OCI-LY7 (cell line): ENCODE measurements around the gene LRRC10B.

Source experiments
- EZH2phosphoT487 ChIP-seq: fragments of 200-600 bp; sonication (generic); IDR thresholded peaks from 2 replicates; pipeline ENCODE4 v1.6.1; 2018; ENCODE audit warnings: low read depth, borderline replicate concordance, mild to moderate bottlenecking, mixed run types, antibody characterized with exemption, low read length, moderate library complexity, mixed read lengths
- TF ChIP-seq, protein P1 (sequence below): fragments of 200-600 bp; sonication (generic); conservative IDR thresholded peaks from 2 replicates; pipeline ENCODE4 v1.5.1; 2014; ENCODE audit warnings: mild to moderate bottlenecking, antibody characterized with exemption, low read length, moderate library complexity, mixed read lengths

DNA sequence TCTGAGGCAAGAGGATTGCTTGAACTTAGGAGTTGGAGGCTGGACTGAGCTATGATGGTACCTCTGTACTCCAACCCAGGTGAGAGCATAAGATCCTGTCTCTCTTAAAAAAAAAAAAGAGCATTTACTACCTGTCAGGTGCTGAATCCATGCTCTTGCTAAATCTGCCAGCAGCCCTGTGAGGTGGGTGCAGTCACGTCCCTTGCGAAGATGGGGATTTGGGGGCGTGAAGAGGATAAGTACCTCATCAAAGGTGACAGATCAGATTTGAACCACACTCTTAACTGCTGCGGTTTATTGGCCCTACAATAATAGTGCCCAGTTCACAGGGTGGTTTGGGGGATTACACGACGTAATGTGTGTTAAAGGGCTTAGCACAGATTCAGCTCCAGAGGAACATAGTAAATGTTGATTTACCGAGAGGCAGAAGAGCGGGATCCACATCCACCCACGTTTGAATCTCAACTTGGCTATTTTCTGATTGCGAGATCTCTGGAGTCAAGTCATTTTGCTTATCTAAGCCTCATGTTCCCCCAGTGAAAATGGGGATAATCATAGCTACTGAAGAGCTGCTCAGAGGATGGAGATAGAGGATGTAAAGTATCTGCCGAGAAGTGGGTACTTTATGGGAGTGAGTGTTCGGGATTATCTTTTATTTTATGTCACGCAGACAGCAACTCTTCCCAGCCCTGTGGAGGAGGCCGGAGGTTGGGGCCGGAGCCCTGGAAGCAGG is 28.1 kb upstream of the LRRC10B start:
- TF ChIP-seq, protein P1, sequence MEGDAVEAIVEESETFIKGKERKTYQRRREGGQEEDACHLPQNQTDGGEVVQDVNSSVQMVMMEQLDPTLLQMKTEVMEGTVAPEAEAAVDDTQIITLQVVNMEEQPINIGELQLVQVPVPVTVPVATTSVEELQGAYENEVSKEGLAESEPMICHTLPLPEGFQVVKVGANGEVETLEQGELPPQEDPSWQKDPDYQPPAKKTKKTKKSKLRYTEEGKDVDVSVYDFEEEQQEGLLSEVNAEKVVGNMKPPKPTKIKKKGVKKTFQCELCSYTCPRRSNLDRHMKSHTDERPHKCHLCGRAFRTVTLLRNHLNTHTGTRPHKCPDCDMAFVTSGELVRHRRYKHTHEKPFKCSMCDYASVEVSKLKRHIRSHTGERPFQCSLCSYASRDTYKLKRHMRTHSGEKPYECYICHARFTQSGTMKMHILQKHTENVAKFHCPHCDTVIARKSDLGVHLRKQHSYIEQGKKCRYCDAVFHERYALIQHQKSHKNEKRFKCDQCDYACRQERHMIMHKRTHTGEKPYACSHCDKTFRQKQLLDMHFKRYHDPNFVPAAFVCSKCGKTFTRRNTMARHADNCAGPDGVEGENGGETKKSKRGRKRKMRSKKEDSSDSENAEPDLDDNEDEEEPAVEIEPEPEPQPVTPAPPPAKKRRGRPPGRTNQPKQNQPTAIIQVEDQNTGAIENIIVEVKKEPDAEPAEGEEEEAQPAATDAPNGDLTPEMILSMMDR = no peak
- TF ChIP-seq EZH2phosphoT487 = no peak
